ENCODE results near the gene METRN.

The METRN gene

DNA sequence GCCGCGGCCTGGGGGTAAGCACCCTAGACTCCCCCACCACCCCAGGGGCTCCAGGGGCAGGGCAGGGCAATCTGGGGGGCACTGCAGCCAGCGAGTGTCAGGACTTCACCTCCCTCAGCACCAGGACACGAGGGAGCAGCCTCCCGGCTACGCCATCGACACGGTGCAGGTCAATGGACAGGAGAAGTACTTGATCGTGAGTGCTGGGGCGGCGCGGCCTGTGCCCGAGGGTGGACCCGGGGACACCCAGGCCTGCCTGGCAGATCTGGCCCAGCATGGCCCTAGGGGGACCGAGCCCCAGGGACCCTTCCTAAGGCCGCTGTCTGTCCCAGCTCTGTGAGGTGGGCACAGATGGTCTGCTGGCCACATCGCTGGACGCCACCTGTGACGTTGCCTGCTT lies 42.5 kb upstream of the METRN start:
- TF ChIP-seq, protein P1, sequence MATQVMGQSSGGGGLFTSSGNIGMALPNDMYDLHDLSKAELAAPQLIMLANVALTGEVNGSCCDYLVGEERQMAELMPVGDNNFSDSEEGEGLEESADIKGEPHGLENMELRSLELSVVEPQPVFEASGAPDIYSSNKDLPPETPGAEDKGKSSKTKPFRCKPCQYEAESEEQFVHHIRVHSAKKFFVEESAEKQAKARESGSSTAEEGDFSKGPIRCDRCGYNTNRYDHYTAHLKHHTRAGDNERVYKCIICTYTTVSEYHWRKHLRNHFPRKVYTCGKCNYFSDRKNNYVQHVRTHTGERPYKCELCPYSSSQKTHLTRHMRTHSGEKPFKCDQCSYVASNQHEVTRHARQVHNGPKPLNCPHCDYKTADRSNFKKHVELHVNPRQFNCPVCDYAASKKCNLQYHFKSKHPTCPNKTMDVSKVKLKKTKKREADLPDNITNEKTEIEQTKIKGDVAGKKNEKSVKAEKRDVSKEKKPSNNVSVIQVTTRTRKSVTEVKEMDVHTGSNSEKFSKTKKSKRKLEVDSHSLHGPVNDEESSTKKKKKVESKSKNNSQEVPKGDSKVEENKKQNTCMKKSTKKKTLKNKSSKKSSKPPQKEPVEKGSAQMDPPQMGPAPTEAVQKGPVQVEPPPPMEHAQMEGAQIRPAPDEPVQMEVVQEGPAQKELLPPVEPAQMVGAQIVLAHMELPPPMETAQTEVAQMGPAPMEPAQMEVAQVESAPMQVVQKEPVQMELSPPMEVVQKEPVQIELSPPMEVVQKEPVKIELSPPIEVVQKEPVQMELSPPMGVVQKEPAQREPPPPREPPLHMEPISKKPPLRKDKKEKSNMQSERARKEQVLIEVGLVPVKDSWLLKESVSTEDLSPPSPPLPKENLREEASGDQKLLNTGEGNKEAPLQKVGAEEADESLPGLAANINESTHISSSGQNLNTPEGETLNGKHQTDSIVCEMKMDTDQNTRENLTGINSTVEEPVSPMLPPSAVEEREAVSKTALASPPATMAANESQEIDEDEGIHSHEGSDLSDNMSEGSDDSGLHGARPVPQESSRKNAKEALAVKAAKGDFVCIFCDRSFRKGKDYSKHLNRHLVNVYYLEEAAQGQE (IDR thresholded peaks at IDR 0.05; ENCODE audit: insufficient read depth in 1 of 2, low read depth in 2 of 2, low read length in 2 of 2), result no peak
- no peak for TF ChIP-seq SIN3A (IDR thresholded peaks at IDR 0.05; ENCODE audit: borderline replicate concordance, insufficient read depth, low read length)
- TF ChIP-seq POLR2AphosphoS5 (IDR thresholded peaks at IDR 0.05; ENCODE audit: low read depth, low read length), result no peak
- no peak for TF ChIP-seq FOXP2 (optimal IDR thresholded peaks at IDR 0.05; ENCODE audit: borderline replicate concordance, extremely low read depth, extremely low read length, insufficient read depth)
- no peak for TF ChIP-seq TAF1 (IDR thresholded peaks at IDR 0.05; ENCODE audit: borderline replicate concordance, insufficient read depth, low read length)

DNA sequence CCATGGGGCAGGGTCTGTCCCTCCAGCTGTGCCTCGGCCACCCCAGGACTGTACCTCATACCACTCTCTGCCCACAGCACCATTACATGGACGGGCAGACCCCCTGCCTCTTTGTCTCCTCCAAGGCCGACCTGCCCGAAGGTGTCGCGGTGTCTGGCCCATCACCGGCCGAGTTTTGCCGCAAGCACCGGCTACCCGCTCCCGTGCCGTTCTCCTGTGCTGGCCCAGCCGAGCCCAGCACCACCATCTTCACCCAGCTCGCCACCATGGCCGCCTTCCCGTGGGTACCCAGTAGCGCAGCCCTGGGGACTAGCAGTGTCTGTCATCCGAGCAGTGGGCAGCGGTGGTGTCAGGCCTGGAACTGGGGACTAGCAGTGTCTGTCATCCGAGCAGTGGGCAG lies 42.1 kb upstream of the METRN start:
- TF ChIP-seq SIN3A (IDR thresholded peaks at IDR 0.05; ENCODE audit: borderline replicate concordance, insufficient read depth, low read length), result no peak
- no peak for TF ChIP-seq POLR2AphosphoS5 (IDR thresholded peaks at IDR 0.05; ENCODE audit: low read depth, low read length)
- TF ChIP-seq TAF1 (IDR thresholded peaks at IDR 0.05; ENCODE audit: borderline replicate concordance, insufficient read depth, low read length), result no peak
- TF ChIP-seq FOXP2 (optimal IDR thresholded peaks at IDR 0.05; ENCODE audit: borderline replicate concordance, extremely low read depth, extremely low read length, insufficient read depth), result no peak
- TF ChIP-seq, protein P1 (IDR thresholded peaks at IDR 0.05; ENCODE audit: insufficient read depth in 1 of 2, low read depth in 2 of 2, low read length in 2 of 2), result no peak

DNA sequence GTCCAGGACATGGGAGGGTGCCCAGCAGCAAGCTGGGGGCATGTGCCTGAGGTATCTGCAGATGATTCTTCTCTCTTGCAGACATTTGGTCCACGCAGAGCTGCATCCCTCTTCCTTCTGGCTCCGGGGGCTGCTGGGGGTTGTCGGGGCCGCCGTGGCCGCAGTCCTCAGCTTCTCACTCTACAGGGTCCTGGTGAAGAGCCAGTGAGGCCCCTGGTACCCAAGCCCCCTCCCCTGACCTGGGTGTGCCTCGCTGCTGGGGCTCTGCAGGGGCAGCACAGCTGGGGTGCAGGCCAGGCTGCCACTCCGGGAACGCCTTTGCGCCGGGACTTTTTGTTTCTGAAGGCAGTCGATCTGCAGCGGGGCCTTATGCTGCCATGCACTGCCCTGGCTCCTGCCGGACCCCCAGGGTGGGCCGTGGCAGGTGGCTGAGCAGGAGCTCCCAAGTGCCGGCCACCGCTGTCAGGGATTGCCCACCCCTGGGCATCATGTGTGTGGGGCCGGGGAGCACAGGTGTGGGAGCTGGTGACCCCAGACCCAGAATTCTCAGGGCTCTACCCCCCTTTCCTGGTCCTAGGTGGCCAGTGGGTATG lies 41.4 kb upstream of the METRN start:
- TF ChIP-seq POLR2AphosphoS5 (IDR thresholded peaks at IDR 0.05; ENCODE audit: low read depth, low read length) (no peak), FOXP2 (optimal IDR thresholded peaks at IDR 0.05; ENCODE audit: borderline replicate concordance, extremely low read depth, extremely low read length, insufficient read depth) (no peak), SIN3A (IDR thresholded peaks at IDR 0.05; ENCODE audit: borderline replicate concordance, insufficient read depth, low read length) (no peak)

DNA sequence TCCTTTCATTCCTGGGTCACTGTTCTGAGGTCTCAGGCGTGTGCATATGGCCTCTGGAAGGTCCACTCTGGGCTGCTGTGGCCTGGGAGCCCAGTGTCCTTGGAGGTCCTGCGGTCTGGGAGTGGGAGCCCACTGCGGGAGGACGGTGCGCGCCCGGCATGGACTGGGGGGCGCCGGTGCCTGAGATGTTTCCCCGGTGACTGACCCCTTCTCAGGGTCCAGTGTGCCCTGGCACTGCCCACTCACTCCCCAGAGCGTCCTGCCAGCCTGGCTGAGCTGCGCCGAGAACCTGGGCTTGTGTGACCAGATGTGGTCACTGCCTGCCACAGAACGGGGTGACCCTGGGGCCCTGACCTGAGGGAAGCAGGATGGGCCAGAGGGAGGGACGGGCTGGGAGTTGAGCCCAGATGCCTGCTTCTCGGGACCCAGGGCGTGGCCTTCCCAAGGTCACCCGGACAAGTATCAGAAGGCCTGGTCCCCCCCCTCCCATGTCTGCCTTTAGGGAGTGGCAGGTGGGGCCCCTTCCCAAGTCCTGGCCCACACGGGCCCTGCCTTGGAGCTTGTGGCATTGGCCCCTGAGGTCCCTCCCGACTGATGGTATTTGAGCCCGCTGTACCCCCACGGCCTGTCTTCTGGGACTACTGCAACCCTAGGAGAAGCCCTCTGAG lies 40.6 kb upstream of the METRN start:
- TF ChIP-seq TAF1 (IDR thresholded peaks at IDR 0.05; ENCODE audit: borderline replicate concordance, insufficient read depth, low read length), result no peak

DNA sequence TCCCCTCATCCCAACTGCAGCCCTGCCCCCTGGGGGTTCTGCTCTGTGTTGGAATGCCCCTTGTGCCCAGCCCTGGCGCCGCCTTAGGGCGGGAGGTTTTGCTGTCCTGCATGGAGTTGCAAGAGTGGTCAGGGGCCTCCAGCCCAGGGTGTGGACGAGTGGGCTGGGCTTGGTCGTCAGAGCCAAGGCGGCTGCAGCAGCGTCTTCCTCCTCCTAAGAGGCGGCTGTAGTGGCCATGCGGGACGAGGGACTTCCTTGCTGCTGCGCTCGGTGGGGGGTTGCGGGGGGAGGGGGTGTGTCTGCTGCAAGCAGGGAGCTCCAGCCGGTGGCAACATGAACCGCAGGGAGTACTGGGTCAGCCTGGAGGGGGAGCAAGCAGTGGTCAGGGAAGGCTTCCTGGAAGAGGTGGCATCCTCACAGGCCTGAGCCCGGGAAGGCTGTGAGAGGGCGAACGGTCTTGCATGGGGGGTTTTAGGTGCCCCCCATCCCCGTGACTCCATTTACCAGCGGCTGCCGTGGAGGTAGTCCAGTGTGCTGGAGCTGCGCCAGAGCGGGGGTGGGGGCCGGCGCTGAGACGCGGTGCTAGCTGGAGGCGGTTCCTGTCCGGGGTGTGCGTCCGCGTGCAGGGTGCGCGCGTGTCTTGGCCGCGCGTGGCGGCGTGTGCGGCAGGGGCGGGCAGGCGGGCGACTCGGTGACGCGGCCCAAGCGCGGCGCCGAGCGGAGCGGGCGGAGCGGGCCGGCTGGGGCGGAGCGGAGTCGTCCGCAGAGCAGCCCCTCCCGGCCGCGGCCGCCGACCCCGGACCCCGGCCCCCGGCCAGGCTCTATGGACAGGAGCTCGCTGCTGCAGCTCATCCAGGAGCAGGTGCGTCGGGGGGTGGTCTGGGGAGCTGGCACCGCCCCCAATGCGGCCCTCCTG lies 39.7 kb upstream of the METRN start, which contains the start of gene RHBDL1:
Gene RHBDL1 (plus strand): TSS at position 704 of the 916 bp plus-strand sequence. CDS start 120 bp downstream, at position 824.
- TF ChIP-seq SIN3A (IDR thresholded peaks at IDR 0.05; ENCODE audit: borderline replicate concordance, insufficient read depth, low read length) (no peak), FOXP2 (optimal IDR thresholded peaks at IDR 0.05; ENCODE audit: borderline replicate concordance, extremely low read depth, extremely low read length, insufficient read depth) (no peak)
- TF ChIP-seq, protein P1 (IDR thresholded peaks at IDR 0.05; ENCODE audit: insufficient read depth in 1 of 2, low read depth in 2 of 2, low read length in 2 of 2), result no peak
